ENCODE data around the gene GIMAP8.
"Not testable (repeated sequence)": the region's sequence is repeated elsewhere in the genome, so short reads cannot be mapped to it uniquely, and the experiment has no call there.

DNA sequence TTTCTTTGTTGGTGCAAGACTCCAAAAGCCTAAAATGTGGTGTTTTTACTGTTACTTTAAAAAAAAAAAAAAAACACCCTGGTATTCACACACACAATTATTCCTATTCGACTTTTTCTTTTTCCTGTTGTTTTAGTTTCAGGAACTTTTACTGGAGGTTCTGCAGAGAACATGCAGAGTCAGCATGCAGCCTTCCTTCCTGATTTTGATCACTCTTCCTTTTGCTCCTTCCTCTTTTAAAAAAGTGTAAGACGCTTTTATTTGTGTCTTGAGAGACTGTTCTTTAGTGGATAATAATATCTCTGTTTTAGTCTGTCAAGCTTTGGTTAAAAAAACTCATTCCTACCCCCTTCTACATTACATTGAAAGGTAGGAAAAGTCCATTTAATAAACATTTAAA lies 33.1 kb downstream of the GIMAP8 start:
- not testable (repeated sequence) for TF ChIP-seq POLR2A, CTCF (IDR thresholded peaks at IDR 0.05)
